K562 (cell line): ENCODE measurements around the gene HECW1. TPM values are rescaled to one million over a fixed set of nuclear protein-coding genes. Genes with fewer than 3 reads are reported as not detected.

Source experiments
- ATAC-seq: fragments of 200-7000 bp; cut with Tn5 transposase; 3 replicates; pipeline ENCODE4 v1.9.1; 2020; ENCODE audit warnings: moderate library complexity
- BruUV-seq: library from RNA; stranded (reverse); fragments of 400-500 nt; replicated peaks from 2 replicates; lab custom pipeline; 2021; lab: Mats Ljungman, UMichigan
- CTCF ChIA-PET: fragments of 300-600 bp; formaldehyde crosslinking; extraction: SDS; loops from one replicate; lab custom pipeline; 2021; ENCODE audit warnings: low intra/inter-chr PET ratio; lab: Yijun Ruan, JAX
- POLR2A ChIA-PET: fragments of 300-600, 350-650 bp; sonication (Branson Sonifier 250); formaldehyde crosslinking; extraction: SDS; loops from one replicate; lab custom pipeline; 2021; ENCODE audit warnings: antibody characterized with exemption, inconsistent platforms; lab: Yijun Ruan, JAX
- DNase-seq, 4 experiments: peaks; one replicate each; pipeline versions ENCODE4 v3.0.0 to v3.0.0-alpha.2; 2011 to 2018; ENCODE audit warnings: low spot score in 3 of 4, mixed read lengths in 3 of 4; ENCODE audit errors: extremely low read depth in 1 of 4
- FAIRE-seq: peaks from 2 replicates; lab custom pipeline; 2011; peaks lifted over from hg19 to GRCh38; lab: Jason Lieb, UNC
- H2AFZ ChIP-seq: 2 replicates; pipeline ENCODE4 v1.6.0; 2011; ENCODE audit warnings: low read depth, low read length, control low read depth, inconsistent platforms
- H3K27ac ChIP-seq: fragments of 200-600 bp; 3 replicates; pipeline ENCODE4 v1.8.0; 2011; ENCODE audit warnings: low read depth, mild to moderate bottlenecking, control low read depth, inconsistent platforms, low read length, moderate library complexity, mixed read lengths; ENCODE audit errors: extremely low read depth
- H3K27me3 ChIP-seq, 2 experiments: fragments of 300-600 bp in 1 of 2; 2 replicates in 1 of 2; 3 replicates in 1 of 2; pipeline versions ENCODE4 v1.6.0 to v1.8.0; 2011; ENCODE audit warnings: inconsistent platforms in 2 of 2, low read length in 2 of 2, mild to moderate bottlenecking in 1 of 2, mixed read lengths in 1 of 2, moderate library complexity in 1 of 2; ENCODE audit not compliant: control insufficient read depth in 2 of 2, insufficient read depth in 2 of 2
- H3K36me3 ChIP-seq: fragments of 300-600 bp; 3 replicates; pipeline ENCODE4 v1.8.0; 2011; ENCODE audit warnings: mild to moderate bottlenecking, low read length, inconsistent platforms; ENCODE audit not compliant: control insufficient read depth, insufficient read depth
- H3K4me1 ChIP-seq, 2 experiments: fragments of 200-600 bp in 1 of 2; replicated peaks in 1 of 2; 2 replicates in 1 of 2; 3 replicates in 1 of 2; pipeline versions ENCODE4 v1.5.1 to v1.8.0; 2011; ENCODE audit warnings: inconsistent platforms in 2 of 2, low read length in 2 of 2, mild to moderate bottlenecking in 1 of 2, mixed read lengths in 1 of 2, moderate library complexity in 1 of 2; ENCODE audit not compliant: control insufficient read depth in 2 of 2, insufficient read depth in 2 of 2
- H3K4me2 ChIP-seq: 2 replicates; pipeline ENCODE4 v1.6.1; 2011; ENCODE audit warnings: low read length, control low read depth, inconsistent platforms, mixed read lengths; ENCODE audit not compliant: insufficient read depth
- H3K4me3 ChIP-seq: fragments of 200-600 bp; sonication (generic), shearing (Covaris generic); 2 replicates; pipeline ENCODE4 v1.5.1; 2016; ENCODE audit warnings: control low read depth, inconsistent platforms
- H3K79me2 ChIP-seq: fragments of 200-600 bp; 3 replicates; pipeline ENCODE4 v1.8.0; 2011; ENCODE audit warnings: low read length, inconsistent platforms; ENCODE audit not compliant: control insufficient read depth, insufficient read depth
- H3K9ac ChIP-seq, 2 experiments: 2 replicates each; pipeline versions ENCODE4 v1.6.0 to v1.6.1; 2011; ENCODE audit warnings: low read depth in 2 of 2, low read length in 2 of 2, control low read depth in 1 of 2, inconsistent platforms in 1 of 2, mild to moderate bottlenecking in 1 of 2, mixed read lengths in 1 of 2; ENCODE audit not compliant: insufficient read depth in 1 of 2
- H3K9me1 ChIP-seq: one replicate; pipeline ENCODE4 v1.6.0; 2011; ENCODE audit warnings: inconsistent platforms, mild to moderate bottlenecking, low read length, moderate library complexity; ENCODE audit not compliant: control insufficient read depth, insufficient read depth
- H3K9me3 ChIP-seq: replicated peaks from 2 replicates; pipeline ENCODE4 v1.5.1; 2011; ENCODE audit warnings: low read depth, low read length, inconsistent platforms; ENCODE audit not compliant: control insufficient read depth, insufficient read depth
- H4K20me1 ChIP-seq: replicated peaks from 2 replicates; pipeline ENCODE4 v1.6.1; 2011; ENCODE audit warnings: low read length, inconsistent platforms, mixed read lengths; ENCODE audit not compliant: control insufficient read depth, insufficient read depth
- CEBPB ChIP-seq: fragments of 450-650 bp; IDR thresholded peaks from 2 replicates; pipeline ENCODE4 v1.6.1; 2016; ENCODE audit warnings: missing genetic modification characterization, missing compliant biosample characterization
- CEBPG ChIP-seq, 3 experiments: fragments of 200-800 bp in 1 of 3; sonication (Bioruptor generic) in 1 of 3; sonication (generic) in 1 of 3; formaldehyde crosslinking in 1 of 3; IDR thresholded peaks in 2 of 3; conservative IDR thresholded peaks in 1 of 3; 2 replicates each; pipeline versions ENCODE4 v1.6.1 to v1.8.0; 2016 to 2022; ENCODE audit warnings: missing compliant biosample characterization in 2 of 3, missing genetic modification characterization in 2 of 3, mild to moderate bottlenecking in 1 of 3, missing genetic modification reagents in 1 of 3
- FOSL1 ChIP-seq: fragments of 200-800 bp; sonication (Bioruptor generic); conservative IDR thresholded peaks from 2 replicates; pipeline ENCODE4 v1.6.1; 2016; ENCODE audit warnings: missing genetic modification characterization, missing compliant biosample characterization
- KAT7 ChIP-seq: sonication (generic); formaldehyde crosslinking; IDR thresholded peaks from 2 replicates; pipeline ENCODE4 v1.8.0; 2022; ENCODE audit warnings: missing genetic modification reagents, mild to moderate bottlenecking, borderline replicate concordance
- LCOR ChIP-seq: sonication (generic); formaldehyde crosslinking; IDR thresholded peaks from 2 replicates; pipeline ENCODE4 v1.8.0; 2022; ENCODE audit warnings: mild to moderate bottlenecking, missing genetic modification reagents
- MAX ChIP-seq: sonication (generic); formaldehyde crosslinking; IDR thresholded peaks from 2 replicates; pipeline ENCODE4 v1.9.0; 2022; ENCODE audit warnings: mild to moderate bottlenecking, missing genetic modification reagents
- MEIS2 ChIP-seq: fragments of 450-650 bp; IDR thresholded peaks from 2 replicates; pipeline ENCODE4 v1.6.1; 2014; ENCODE audit warnings: mild to moderate bottlenecking; ENCODE audit not compliant: partially characterized antibody
- SMARCC2 ChIP-seq: fragments of 450-650 bp; IDR thresholded peaks from 2 replicates; pipeline ENCODE4 v1.6.1; 2017; ENCODE audit warnings: antibody characterized with exemption, moderate library complexity, mild to moderate bottlenecking, low read depth
- ZNF174 ChIP-seq: fragments of 250-450 bp; sonication (Bioruptor Pico); IDR thresholded peaks from 2 replicates; pipeline ENCODE4 v1.4.0; 2020; ENCODE audit warnings: mild to moderate bottlenecking
- ZNF277 ChIP-seq: fragments of 250-450 bp; sonication (Bioruptor Pico); IDR thresholded peaks from 2 replicates; pipeline ENCODE4 v1.8.0; 2022; ENCODE audit warnings: inconsistent platforms, mild to moderate bottlenecking, moderate library complexity, borderline replicate concordance
- ZNF3 ChIP-seq: fragments of 250-450 bp; sonication (Bioruptor Pico); IDR thresholded peaks from 2 replicates; pipeline ENCODE4 v1.5.0; 2021; ENCODE audit warnings: mild to moderate bottlenecking, moderate library complexity
- WGBS: fragments of 100-300 bp; shearing (Covaris generic); methylation state at CpG from one replicate; pipeline ENCODE4 v1.1.6; 2016; ENCODE audit warnings: low coverage, mixed read lengths; ENCODE audit not compliant: insufficient coverage; ENCODE audit errors: missing lambda C conversion rate; 5-methylcytosine and 5-hydroxymethylcytosine counted together
- in situ Hi-C: fragments of 300-500 bp; cut with MboI; formaldehyde crosslinking; loops from 4 replicates; pipeline ENCODE4 v1.15.0; 2018; ENCODE audit warnings: inconsistent platforms, mixed read lengths
- intact Hi-C: fragments of 100-400 bp; cut with micrococcal nuclease; formaldehyde crosslinking; loops from 2 replicates; pipeline ENCODE4 v1.14.2; 2022
- polyA plus RNA-seq, 8 experiments: library from polyadenylated mRNA; depleted of rRNA in 4 of 8; stranded (reverse) in 5 of 8; unstranded in 3 of 8; fragments of >200 nt; fragmentation: Nextera tagmentation in 2 of 8; fragmentation: Illumina TruSeq in 1 of 8; extraction: Ambion mirVana in 2 of 8; extraction: Trizol in 1 of 8; gene quantifications; 2 replicates each; pipeline versions ENCODE4 v1.2.1 to v1.2.3, GENCODE V29; 2011 to 2014; ENCODE audit warnings: inconsistent platforms in 1 of 8, missing spikeins in 1 of 8
- total RNA-seq, 7 experiments: library from RNA; depleted of rRNA in 6 of 7; stranded (reverse); fragments of >200 nt in 6 of 7; fragmentation: Illumina TruSeq in 2 of 7; extraction: Trizol in 2 of 7; gene quantifications; 2 replicates each; pipeline versions ENCODE4 v1.2.1 to v1.2.3, GENCODE V29; 2011 to 2021; ENCODE audit warnings: low replicate concordance in 1 of 7

Gene HECW1
- total and polyA plus RNA-seq, 9 of the 15 experiments (the other 6 are each of a cell fraction or from before 2014, with no cell fraction given): 0.07 to 0.31 (median 0.13) TPM; not detected in 4

DNA sequence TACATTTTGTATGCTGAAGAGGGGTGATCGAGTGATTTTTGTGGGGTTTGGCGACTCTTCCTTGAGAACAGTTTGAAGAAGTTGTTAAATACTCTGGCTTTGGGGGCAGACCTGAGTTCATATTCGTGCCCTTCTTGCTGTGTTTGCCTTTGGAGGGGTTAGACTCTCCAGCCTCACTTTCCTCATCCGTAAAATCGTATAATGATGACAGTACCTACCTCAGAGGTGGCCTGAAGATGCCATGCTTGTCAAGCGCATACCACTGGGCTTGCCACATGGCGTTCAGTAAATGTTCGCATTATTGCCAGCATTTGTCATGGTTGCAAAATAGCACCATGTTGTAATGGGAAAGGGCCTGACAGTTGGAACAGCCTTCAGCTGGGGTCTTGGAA lies 471.7 kb downstream of the HECW1 start:
- H3K9ac ChIP-seq: peak overlapping the region; percentile 82 to 97; a peak in 3 of 4 replicates

More for the DNA sequence above, 471.7 kb downstream of the HECW1 start:
- WGBS: 19% methylated on average over 8 of the region's 8 CpGs
- Histone ChIP-seq H3K4me3 (peak overlapping the region; percentile 89), H4K20me1 (0 out of 2 replicates have a peak, but pooled peaks cover 4% of the 10 kb centered on the region), H3K9me1 (no peaks in the 10 kb centered on the region), H3K27me3 (no peaks in the 10 kb centered on the region; a peak in 1 of 5 replicates), H3K4me2 (peak overlapping the region; percentile 95), H2AFZ (0 out of 2 replicates have a peak overlapping the region, but pooled peaks have one; percentile 91), H3K27ac (peak overlapping the region; percentile 82; the same call in 2 of the 3 replicates), H3K9me3 (no peaks in the 10 kb centered on the region; the same call in 1 of the 2 replicates), H3K4me1 (peaks cover 7 to 10% of the 10 kb centered on the region in 2 experiments; a peak in 4 of 5 replicates), H3K36me3 (no peaks in the 10 kb centered on the region), H3K79me2 (peaks cover 56% of the 10 kb centered on the region)
- TF ChIP-seq MEIS2 (no peak), LCOR (0 out of 2 replicates have a peak, but pooled peaks have one; percentile 51), SMARCC2 (no peak), CEBPB (tag) (peak; percentile 51), ZNF277 (CRISPR knock-in tag) (no peak), CEBPG (CRISPR knock-in tag; IDR thresholded peaks at IDR 0.05) (0 out of 2 replicates have a peak, but pooled peaks have one; percentile 23), CEBPG (tag; conservative IDR thresholded peaks at IDR 0.05 in 1 of 2, IDR thresholded peaks at IDR 0.05 in 1 of 2) (no peak), ZNF174 (CRISPR knock-in tag) (no peak), MAX (CRISPR knock-in tag) (peak; percentile 22; the same call in 1 of the 2 replicates), FOSL1 (tag) (no peak), ZNF3 (no peak), KAT7 (0 out of 2 replicates have a peak, but pooled peaks have one; percentile 52)
- POLR2A ChIA-PET: interaction anchor here (0.9 to 2.4 kb wide), 4 partner anchors 11 to 280 kb away, joined by 3 to 8 read pairs (median 4); no protein-coding TSS in a partner anchor
- intact Hi-C loops: loop anchor here (5.0 to 10.0 kb wide), 2 partner anchors 143 to 371 kb away; partner anchors contain the start of gene COA1
- FAIRE-seq: no peak
- CTCF ChIA-PET: interaction anchor here (5.4 kb wide), 1 partner anchor 255 kb away, joined by 53 read pairs; no protein-coding TSS in a partner anchor
- DNase-seq: no peak
- in situ Hi-C loops: loop anchor here (10.0 kb wide), 1 partner anchor 251 kb away; no protein-coding TSS in a partner anchor
- TSS peak; percentile 38 for BruUV-seq
- ATAC-seq: no peak
